Activated naive CD4-positive, alpha-beta T cell treated with Interleukin-2 at 50 U/mL for 16 hours (primary cell): ENCODE data around the gene OTOL1.
"Not testable (repeated sequence)": the region's sequence is repeated elsewhere in the genome, so short reads cannot be mapped to it uniquely, and the experiment has no call there.

Experiments
- DNase-seq: peaks from one replicate; pipeline ENCODE4 v3.0.0-alpha.2; 2020

The OTOL1 gene

GRCh38 chr3:161496508-161496907, at the start of gene OTOL1:
Gene OTOL1, plus strand, starts transcription at chr3:161496808. Its CDS starts 0 bp downstream, at chr3:161496808.
- no peak for DNase-seq

GRCh38 chr3:161449785-161450184, 46.8 kb upstream of the OTOL1 start:
- no peak for DNase-seq

- DNase-seq, result no peak
These were observed 44.4 kb upstream of the OTOL1 start for GRCh38 chr3:161452179-161452578.

- no peak for DNase-seq
These were observed 42.0 kb upstream of the OTOL1 start for GRCh38 chr3:161454615-161455014.

- DNase-seq, result no peak
These were observed 40.6 kb upstream of the OTOL1 start for GRCh38 chr3:161455962-161456361.

GRCh38 chr3:161462138-161462537, 34.5 kb upstream of the OTOL1 start:
- no peak for DNase-seq

- DNase-seq, result no peak
These were observed 25.4 kb upstream of the OTOL1 start for GRCh38 chr3:161471211-161471610.

GRCh38 chr3:161474139-161474538, 22.5 kb upstream of the OTOL1 start:
- DNase-seq, result no peak

GRCh38 chr3:161474741-161475140, 21.9 kb upstream of the OTOL1 start:
- DNase-seq, result no peak

GRCh38 chr3:161475206-161475605, 21.4 kb upstream of the OTOL1 start:
- no peak for DNase-seq

- no peak for DNase-seq
These were observed 20.7 kb upstream of the OTOL1 start for GRCh38 chr3:161475905-161476304.

GRCh38 chr3:161484226-161484625, 12.4 kb upstream of the OTOL1 start:
- no peak for DNase-seq

- not testable (repeated sequence) for DNase-seq
These were observed 8.3 kb upstream of the OTOL1 start for GRCh38 chr3:161488284-161488683.

GRCh38 chr3:161489395-161489794, 7.2 kb upstream of the OTOL1 start:
- no peak for DNase-seq

- not testable (repeated sequence) for DNase-seq
These were observed 5.8 kb upstream of the OTOL1 start for GRCh38 chr3:161490845-161491244.

- DNase-seq, result no peak
These were observed 1.8 kb downstream of the OTOL1 start for GRCh38 chr3:161498259-161498921.

- DNase-seq, result no peak
These were observed 3.6 kb downstream of the OTOL1 start for GRCh38 chr3:161500068-161500796.

- no peak for DNase-seq
These were observed 6.7 kb downstream of the OTOL1 start for GRCh38 chr3:161503271-161503670.

GRCh38 chr3:161508852-161509477, 12.4 kb downstream of the OTOL1 start:
- DNase-seq, result no peak

GRCh38 chr3:161510510-161511260, 14.1 kb downstream of the OTOL1 start:
- DNase-seq, result no peak

GRCh38 chr3:161523916-161524315, 27.3 kb downstream of the OTOL1 start:
- DNase-seq, result no peak

GRCh38 chr3:161531930-161532329, 35.3 kb downstream of the OTOL1 start:
- no peak for DNase-seq

GRCh38 chr3:161540594-161540993, 44.0 kb downstream of the OTOL1 start:
- DNase-seq, result no peak
